ENCODE data around the gene KLHL29. TPM values are rescaled to one million over a fixed set of nuclear protein-coding genes. Genes with fewer than 3 reads are reported as not detected.
A peak's percentile ranks its signal among the peaks of the same experiment; 100 is the strongest.

KLHL29 gene
- total RNA-seq, 4 donors from 2014 or later, result 4.8 to 17.0 (median 10.5) TPM

DNA sequence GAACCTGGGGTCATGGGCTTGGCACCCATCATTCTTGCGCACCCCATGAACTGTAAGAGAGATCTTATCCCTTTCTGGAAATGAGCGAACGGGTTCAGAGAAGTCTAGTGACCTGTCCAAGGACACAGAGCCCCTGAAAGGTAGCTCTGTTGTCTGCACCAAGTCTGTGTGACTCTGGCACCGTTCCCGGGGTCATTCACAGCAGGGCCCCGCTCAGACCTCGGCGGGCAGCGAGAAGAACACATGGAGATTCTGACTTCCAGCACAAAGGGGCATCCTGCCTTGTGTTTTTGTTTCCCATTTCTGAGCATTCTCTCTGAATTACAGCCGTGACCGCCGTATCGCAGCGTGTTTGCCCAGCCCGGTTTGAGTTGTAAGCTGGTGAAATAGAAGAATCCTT, 231.7 kb downstream of the KLHL29 start:
- Histone ChIP-seq H3K27me3 (no peaks in the 10 kb centered on the region), H3K27ac (peak overlapping the region; percentile 87 to 97), H3K36me3 (no peaks in the 10 kb centered on the region), H3K4me3 (no peak overlapping the region), H3K4me1 (peaks cover 10 to 24% of the 10 kb centered on the region in 2 donors), H3K9me3 (no peaks in the 10 kb centered on the region)
- no peak for DNase-seq
- TF ChIP-seq POLR2A (IDR thresholded peaks at IDR 0.05), result no peak
- TF ChIP-seq, protein P1, sequence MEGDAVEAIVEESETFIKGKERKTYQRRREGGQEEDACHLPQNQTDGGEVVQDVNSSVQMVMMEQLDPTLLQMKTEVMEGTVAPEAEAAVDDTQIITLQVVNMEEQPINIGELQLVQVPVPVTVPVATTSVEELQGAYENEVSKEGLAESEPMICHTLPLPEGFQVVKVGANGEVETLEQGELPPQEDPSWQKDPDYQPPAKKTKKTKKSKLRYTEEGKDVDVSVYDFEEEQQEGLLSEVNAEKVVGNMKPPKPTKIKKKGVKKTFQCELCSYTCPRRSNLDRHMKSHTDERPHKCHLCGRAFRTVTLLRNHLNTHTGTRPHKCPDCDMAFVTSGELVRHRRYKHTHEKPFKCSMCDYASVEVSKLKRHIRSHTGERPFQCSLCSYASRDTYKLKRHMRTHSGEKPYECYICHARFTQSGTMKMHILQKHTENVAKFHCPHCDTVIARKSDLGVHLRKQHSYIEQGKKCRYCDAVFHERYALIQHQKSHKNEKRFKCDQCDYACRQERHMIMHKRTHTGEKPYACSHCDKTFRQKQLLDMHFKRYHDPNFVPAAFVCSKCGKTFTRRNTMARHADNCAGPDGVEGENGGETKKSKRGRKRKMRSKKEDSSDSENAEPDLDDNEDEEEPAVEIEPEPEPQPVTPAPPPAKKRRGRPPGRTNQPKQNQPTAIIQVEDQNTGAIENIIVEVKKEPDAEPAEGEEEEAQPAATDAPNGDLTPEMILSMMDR (IDR thresholded peaks at IDR 0.05), result no peak
- intact Hi-C loops (cut with DNase I; ENCODE audit: low total_unique reads), result no loop called here

DNA sequence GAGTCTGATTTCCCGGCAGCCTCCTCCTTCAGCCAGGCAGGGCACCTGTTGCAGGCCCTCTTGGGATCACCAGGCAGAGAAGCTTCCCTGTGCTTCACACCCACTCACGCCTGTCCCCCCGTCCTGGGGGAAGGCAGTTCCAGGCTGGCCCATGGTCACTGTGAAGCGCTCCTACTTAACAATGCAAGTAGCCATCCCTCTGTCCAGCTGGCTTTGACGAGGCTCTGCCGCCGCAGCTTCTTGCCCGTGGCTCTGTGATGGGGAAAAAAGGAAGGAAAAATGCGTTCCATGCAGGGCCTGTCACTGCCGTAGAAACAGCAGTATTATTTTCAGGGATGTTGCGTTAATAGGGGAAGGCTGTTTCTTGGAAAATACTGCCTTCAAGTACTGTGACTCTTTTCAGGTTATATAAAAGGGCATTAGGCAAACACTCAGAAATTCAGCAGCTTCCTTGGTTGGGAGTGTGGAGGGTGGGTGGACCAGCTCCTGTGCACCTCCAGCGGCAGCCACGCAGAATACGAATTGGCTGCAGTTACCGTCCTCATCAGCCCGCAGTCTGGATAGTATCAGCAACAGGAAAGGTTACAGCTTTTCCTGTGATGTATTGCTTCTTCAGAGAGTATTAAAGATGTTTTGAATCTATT, 232.3 kb downstream of the KLHL29 start:
- H3K4me3 ChIP-seq, result peak overlapping the region in 1 of 2 donors; percentile 19
- H3K27me3 ChIP-seq, result no peaks in the 10 kb centered on the region
- intact Hi-C loops (cut with DNase I; ENCODE audit: low total_unique reads), result no loop called here
- H3K36me3 ChIP-seq, result no peaks in the 10 kb centered on the region
- H3K27ac ChIP-seq, result peak overlapping the region; percentile 87 to 97
- DNase-seq, result peak; percentile 84 to 94
- peaks cover 11 to 27% of the 10 kb centered on the region in 2 donors for H3K4me1 ChIP-seq
- TF ChIP-seq POLR2A (IDR thresholded peaks at IDR 0.05), result no peak
- TF ChIP-seq, protein P1 (IDR thresholded peaks at IDR 0.05), result peak; percentile 41 to 85 (median 72)
- no peaks in the 10 kb centered on the region for H3K9me3 ChIP-seq

DNA sequence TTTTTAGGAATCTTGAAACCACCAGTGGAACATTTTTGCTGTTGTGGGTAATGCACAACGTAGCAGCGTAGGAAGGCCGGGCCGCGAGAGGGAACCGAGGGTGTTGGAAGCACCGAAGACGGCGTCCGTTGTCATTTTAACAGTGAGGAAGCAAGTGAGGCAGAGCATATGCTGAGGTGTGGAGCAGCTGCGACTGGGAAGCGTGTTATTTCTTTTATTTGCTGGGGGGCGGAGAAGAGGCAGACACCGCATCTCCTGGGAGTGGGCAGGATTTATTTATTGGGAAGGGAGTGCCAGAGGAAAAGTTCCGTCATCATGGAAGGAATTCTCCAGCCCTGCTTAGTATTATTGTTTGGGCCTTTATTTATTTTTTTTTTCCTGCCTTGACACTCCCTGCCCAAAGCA, 232.8 kb downstream of the KLHL29 start:
- H3K4me1 ChIP-seq, result peaks cover 11 to 27% of the 10 kb centered on the region in 2 donors
- H3K27ac ChIP-seq, result peak overlapping the region; percentile 87 to 97
- H3K36me3 ChIP-seq, result no peaks in the 10 kb centered on the region
- no peaks in the 10 kb centered on the region for H3K27me3 ChIP-seq
- TF ChIP-seq POLR2A (IDR thresholded peaks at IDR 0.05), result no peak
- TF ChIP-seq, protein P1 (IDR thresholded peaks at IDR 0.05), result no peak
- peak overlapping the region in 1 of 2 donors; percentile 19 for H3K4me3 ChIP-seq
- H3K9me3 ChIP-seq, result no peaks in the 10 kb centered on the region
- DNase-seq, result peak; percentile 76 to 84
- intact Hi-C loops (cut with DNase I; ENCODE audit: low total_unique reads), result no loop called here

DNA sequence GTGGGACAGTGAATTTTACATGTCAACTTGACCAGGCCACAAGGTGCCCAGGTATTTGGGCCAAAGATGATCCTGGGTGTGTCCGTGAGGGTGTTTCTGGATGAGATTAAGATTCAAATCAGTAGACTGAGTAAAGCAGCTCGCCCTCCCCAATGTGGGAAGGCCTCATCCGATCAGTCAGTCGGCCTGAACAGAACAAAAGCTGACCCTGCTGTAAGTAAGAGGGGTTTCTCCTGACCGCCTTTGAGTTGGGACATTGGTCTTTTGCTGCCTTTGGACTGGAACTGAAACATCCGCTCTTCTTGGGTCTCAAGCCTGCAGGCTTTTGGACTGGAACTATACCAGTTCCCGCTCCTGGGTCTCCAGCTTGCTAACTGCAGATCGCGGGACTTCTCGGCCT, 233.3 kb downstream of the KLHL29 start:
- Histone ChIP-seq H3K4me1 (peaks cover 11 to 27% of the 10 kb centered on the region in 2 donors), H3K4me3 (peak overlapping the region in 1 of 2 donors; percentile 19), H3K27ac (peak overlapping the region; percentile 87 to 97), H3K9me3 (no peaks in the 10 kb centered on the region), H3K36me3 (no peaks in the 10 kb centered on the region), H3K27me3 (no peaks in the 10 kb centered on the region)
- no peak for TF ChIP-seq POLR2A (IDR thresholded peaks at IDR 0.05)
- TF ChIP-seq, protein P1 (IDR thresholded peaks at IDR 0.05), result no peak
- intact Hi-C loops (cut with DNase I; ENCODE audit: low total_unique reads), result no loop called here
- DNase-seq, result no peak

DNA sequence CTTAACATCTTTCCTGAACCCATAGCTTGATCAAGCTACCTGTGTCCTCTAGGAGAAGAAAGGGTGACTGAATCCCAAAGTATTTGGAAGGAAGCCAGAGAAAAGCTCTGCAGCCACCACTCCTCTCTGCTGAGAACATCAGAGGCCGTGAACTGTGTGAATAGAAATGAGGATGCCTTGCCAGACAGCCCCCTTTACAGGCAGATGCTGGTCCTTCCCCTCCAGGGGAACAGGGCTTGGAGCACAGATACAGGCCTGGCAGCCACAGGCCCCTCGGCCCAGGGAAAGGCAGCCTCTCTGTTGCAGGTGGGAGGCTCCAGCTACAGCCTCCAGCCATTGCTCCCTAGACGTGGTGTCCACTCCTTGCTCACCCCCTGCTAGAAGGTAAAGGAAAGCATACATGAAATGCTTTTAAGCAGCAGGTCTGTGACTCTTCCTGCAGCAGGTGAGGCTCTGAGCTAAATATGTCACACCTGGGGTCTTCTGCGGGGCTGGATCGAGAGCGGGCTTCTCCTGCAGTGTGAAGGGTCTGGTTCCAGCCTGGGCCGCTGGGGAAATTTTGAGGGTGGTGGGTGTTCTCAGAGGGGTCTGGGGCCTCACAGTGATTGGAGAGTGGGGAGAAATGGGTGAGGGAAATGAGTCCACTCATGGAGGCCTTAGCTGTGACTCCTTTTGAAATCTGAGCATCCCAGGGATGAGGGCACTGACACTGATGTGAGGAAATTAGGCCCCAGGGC, 234.0 kb downstream of the KLHL29 start:
- TF ChIP-seq POLR2A (IDR thresholded peaks at IDR 0.05), result no peak
- TF ChIP-seq, protein P1 (IDR thresholded peaks at IDR 0.05), result no peak
- Histone ChIP-seq H3K4me3 (no peak overlapping the region), H3K9me3 (no peaks in the 10 kb centered on the region), H3K36me3 (no peaks in the 10 kb centered on the region), H3K27ac (peak overlapping the region; percentile 87 to 97), H3K27me3 (no peaks in the 10 kb centered on the region), H3K4me1 (peaks cover 11 to 27% of the 10 kb centered on the region in 2 donors)
- intact Hi-C loops (cut with DNase I; ENCODE audit: low total_unique reads), result no loop called here
- DNase-seq, result no peak
